SK-N-SH treated with all-trans-retinoic acid at 6 μM for 48 hours (cell line): Measurements from ENCODE around the gene CRYBA2.

Experiments
- ARNTL ChIP-seq: fragments of 450-650 bp; formaldehyde crosslinking; IDR thresholded peaks from 2 replicates; pipeline ENCODE4 v1.5.0; 2020; ENCODE audit warnings: low read depth, mild to moderate bottlenecking, moderate library complexity, borderline replicate concordance
- BACH2 ChIP-seq: fragments of 250-450 bp; sonication (Bioruptor Pico); IDR thresholded peaks from 2 replicates; pipeline ENCODE4 v1.9.0; 2021; ENCODE audit warnings: mild to moderate bottlenecking, borderline replicate concordance
- CSDC2 ChIP-seq: fragments of 250-450 bp; sonication (Bioruptor Pico); IDR thresholded peaks from 2 replicates; pipeline ENCODE4 v1.5.0; 2020; ENCODE audit warnings: mild to moderate bottlenecking, moderate library complexity
- GLIS3 ChIP-seq: fragments of 250-450 bp; sonication (Bioruptor Pico); IDR thresholded peaks from 2 replicates; pipeline ENCODE4 v1.5.0; 2020; ENCODE audit warnings: mild to moderate bottlenecking, moderate library complexity
- ISL1 ChIP-seq: fragments of 250-450 bp; sonication (Bioruptor Pico); IDR thresholded peaks from 2 replicates; pipeline ENCODE4 v2.1.2; 2022; ENCODE audit warnings: mild to moderate bottlenecking, moderate library complexity
- RARB ChIP-seq: fragments of 250-450 bp; sonication (Bioruptor Pico); IDR thresholded peaks from 2 replicates; pipeline ENCODE4 v1.8.0; 2021; ENCODE audit warnings: mild to moderate bottlenecking, moderate library complexity
- TCF4 ChIP-seq: fragments of 250-450 bp; sonication (Bioruptor Pico); IDR thresholded peaks from 2 replicates; pipeline ENCODE4 v1.8.0; 2021; ENCODE audit warnings: mild to moderate bottlenecking, moderate library complexity, borderline replicate concordance
- TOX ChIP-seq: fragments of 250-450 bp; sonication (Bioruptor Pico); IDR thresholded peaks from 2 replicates; pipeline ENCODE4 v1.8.0; 2021; ENCODE audit warnings: mild to moderate bottlenecking, moderate library complexity, borderline replicate concordance
- ZFP30 ChIP-seq: fragments of 450-650 bp; formaldehyde crosslinking; IDR thresholded peaks from 2 replicates; pipeline ENCODE4 v1.5.0; 2022; ENCODE audit warnings: mild to moderate bottlenecking, moderate library complexity
- ZNF565 ChIP-seq: fragments of 450-650 bp; formaldehyde crosslinking; conservative IDR thresholded peaks from 2 replicates; pipeline ENCODE4 v1.5.0; 2020; ENCODE audit warnings: low read depth, mild to moderate bottlenecking, moderate library complexity
- ZNF70 ChIP-seq: fragments of 450-650 bp; formaldehyde crosslinking; IDR thresholded peaks from 2 replicates; pipeline ENCODE4 v1.5.0; 2020; ENCODE audit warnings: mild to moderate bottlenecking, moderate library complexity
- TF ChIP-seq, protein P1 (sequence below): fragments of 250-450 bp; sonication (Bioruptor Pico); IDR thresholded peaks from 2 replicates; pipeline ENCODE4 v1.5.1; 2020; ENCODE audit warnings: low read depth, mild to moderate bottlenecking, moderate library complexity
- TF ChIP-seq, protein P2 (sequence below): fragments of 250-450 bp; sonication (Bioruptor Pico); IDR thresholded peaks from 2 replicates; pipeline ENCODE4 v1.5.0; 2020; ENCODE audit warnings: mild to moderate bottlenecking, moderate library complexity
- TF ChIP-seq, protein P3 (sequence below): fragments of 250-450 bp; sonication (Bioruptor Pico); IDR thresholded peaks from 2 replicates; pipeline ENCODE4 v1.8.0; 2021; ENCODE audit warnings: low read depth, mild to moderate bottlenecking, moderate library complexity, borderline replicate concordance

DNA sequence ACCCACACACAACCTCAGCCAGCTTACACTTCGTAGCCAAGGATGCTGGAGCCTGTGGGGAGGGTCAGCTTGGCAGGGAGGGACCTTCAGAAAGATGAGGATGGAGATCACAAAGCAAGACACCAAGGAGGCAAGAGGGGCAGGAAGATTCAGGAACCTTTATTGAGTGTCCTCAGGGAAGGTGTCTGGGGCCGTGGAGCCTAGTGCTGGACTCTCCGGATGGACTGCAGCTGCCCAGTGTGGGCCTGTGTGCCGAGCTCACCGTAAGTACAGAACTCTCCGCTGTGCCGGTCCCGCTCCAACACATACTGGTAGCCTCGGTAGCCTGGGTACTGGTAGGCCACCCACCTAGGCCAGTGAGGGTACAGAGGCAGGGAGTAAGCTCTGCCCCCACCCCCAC, 3.2 kb downstream of the CRYBA2 start:
- TF ChIP-seq, protein P1, sequence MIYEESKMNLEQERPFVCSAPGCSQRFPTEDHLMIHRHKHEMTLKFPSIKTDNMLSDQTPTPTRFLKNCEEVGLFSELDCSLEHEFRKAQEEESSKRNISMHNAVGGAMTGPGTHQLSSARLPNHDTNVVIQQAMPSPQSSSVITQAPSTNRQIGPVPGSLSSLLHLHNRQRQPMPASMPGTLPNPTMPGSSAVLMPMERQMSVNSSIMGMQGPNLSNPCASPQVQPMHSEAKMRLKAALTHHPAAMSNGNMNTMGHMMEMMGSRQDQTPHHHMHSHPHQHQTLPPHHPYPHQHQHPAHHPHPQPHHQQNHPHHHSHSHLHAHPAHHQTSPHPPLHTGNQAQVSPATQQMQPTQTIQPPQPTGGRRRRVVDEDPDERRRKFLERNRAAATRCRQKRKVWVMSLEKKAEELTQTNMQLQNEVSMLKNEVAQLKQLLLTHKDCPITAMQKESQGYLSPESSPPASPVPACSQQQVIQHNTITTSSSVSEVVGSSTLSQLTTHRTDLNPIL (CRISPR knock-in tag): no peak
- TF ChIP-seq ISL1 (CRISPR knock-in tag) (no peak), ZFP30 (no peak), ZNF565 (CRISPR knock-in tag) (no peak), GLIS3 (CRISPR knock-in tag) (no peak), CSDC2 (CRISPR knock-in tag) (no peak), TOX (CRISPR knock-in tag) (no peak), BACH2 (no peak), RARB (no peak), ARNTL (CRISPR knock-in tag) (no peak), ZNF70 (CRISPR knock-in tag) (no peak), TCF4 (CRISPR knock-in tag) (no peak)
- TF ChIP-seq, protein P2, sequence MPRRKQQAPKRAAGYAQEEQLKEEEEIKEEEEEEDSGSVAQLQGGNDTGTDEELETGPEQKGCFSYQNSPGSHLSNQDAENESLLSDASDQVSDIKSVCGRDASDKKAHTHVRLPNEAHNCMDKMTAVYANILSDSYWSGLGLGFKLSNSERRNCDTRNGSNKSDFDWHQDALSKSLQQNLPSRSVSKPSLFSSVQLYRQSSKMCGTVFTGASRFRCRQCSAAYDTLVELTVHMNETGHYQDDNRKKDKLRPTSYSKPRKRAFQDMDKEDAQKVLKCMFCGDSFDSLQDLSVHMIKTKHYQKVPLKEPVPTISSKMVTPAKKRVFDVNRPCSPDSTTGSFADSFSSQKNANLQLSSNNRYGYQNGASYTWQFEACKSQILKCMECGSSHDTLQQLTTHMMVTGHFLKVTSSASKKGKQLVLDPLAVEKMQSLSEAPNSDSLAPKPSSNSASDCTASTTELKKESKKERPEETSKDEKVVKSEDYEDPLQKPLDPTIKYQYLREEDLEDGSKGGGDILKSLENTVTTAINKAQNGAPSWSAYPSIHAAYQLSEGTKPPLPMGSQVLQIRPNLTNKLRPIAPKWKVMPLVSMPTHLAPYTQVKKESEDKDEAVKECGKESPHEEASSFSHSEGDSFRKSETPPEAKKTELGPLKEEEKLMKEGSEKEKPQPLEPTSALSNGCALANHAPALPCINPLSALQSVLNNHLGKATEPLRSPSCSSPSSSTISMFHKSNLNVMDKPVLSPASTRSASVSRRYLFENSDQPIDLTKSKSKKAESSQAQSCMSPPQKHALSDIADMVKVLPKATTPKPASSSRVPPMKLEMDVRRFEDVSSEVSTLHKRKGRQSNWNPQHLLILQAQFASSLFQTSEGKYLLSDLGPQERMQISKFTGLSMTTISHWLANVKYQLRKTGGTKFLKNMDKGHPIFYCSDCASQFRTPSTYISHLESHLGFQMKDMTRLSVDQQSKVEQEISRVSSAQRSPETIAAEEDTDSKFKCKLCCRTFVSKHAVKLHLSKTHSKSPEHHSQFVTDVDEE: no peak
- TF ChIP-seq, protein P3, sequence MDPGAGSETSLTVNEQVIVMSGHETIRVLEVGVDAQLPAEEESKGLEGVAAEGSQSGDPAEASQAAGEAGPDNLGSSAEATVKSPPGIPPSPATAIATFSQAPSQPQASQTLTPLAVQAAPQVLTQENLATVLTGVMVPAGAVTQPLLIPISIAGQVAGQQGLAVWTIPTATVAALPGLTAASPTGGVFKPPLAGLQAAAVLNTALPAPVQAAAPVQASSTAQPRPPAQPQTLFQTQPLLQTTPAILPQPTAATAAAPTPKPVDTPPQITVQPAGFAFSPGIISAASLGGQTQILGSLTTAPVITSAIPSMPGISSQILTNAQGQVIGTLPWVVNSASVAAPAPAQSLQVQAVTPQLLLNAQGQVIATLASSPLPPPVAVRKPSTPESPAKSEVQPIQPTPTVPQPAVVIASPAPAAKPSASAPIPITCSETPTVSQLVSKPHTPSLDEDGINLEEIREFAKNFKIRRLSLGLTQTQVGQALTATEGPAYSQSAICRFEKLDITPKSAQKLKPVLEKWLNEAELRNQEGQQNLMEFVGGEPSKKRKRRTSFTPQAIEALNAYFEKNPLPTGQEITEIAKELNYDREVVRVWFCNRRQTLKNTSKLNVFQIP (CRISPR knock-in tag): no peak
